IMR-90 (cell line): ENCODE results near the gene ROCK2. TPM values are rescaled to one million over a fixed set of nuclear protein-coding genes. Genes with fewer than 3 reads are reported as not detected.

Experiments used
- ATAC-seq: fragments of 200-7000 bp; cut with Tn5 transposase; 2 replicates; pipeline ENCODE4 v1.9.1; 2020; ENCODE audit warnings: low read depth, mild to moderate bottlenecking, moderate library complexity
- BruUV-seq: library from RNA; stranded (reverse); fragments of 400-500 nt; replicated peaks from 2 replicates; lab custom pipeline; 2021; lab: Mats Ljungman, UMichigan
- CTCF ChIA-PET: fragments of 300-600 bp; formaldehyde crosslinking; extraction: SDS; loops from one replicate; lab custom pipeline; 2021; ENCODE audit warnings: antibody characterized with exemption; lab: Yijun Ruan, JAX
- POLR2A ChIA-PET: fragments of 300-600 bp; sonication (Branson Sonifier 250); formaldehyde crosslinking; loops from one replicate; lab custom pipeline; 2022; ENCODE audit warnings: antibody characterized with exemption; ENCODE audit not compliant: unreplicated experiment; lab: Charles Lee
- DNase-seq: peaks from one replicate; pipeline ENCODE4 v3.0.0; 2013
- H2AFZ ChIP-seq: replicated peaks from 2 replicates; pipeline ENCODE3; 2013; ENCODE audit warnings: low read length, mild to moderate bottlenecking; ENCODE audit not compliant: poor library complexity
- H2AK5ac ChIP-seq: 2 replicates; pipeline ENCODE4 v1.6.1; 2013; ENCODE audit warnings: low read depth, low read length, inconsistent platforms
- H2AK9ac ChIP-seq: replicated peaks from 2 replicates; pipeline ENCODE3; 2013; ENCODE audit warnings: mild to moderate bottlenecking, low read depth, low read length, moderate library complexity; ENCODE audit not compliant: poor library complexity
- H2BK120ac ChIP-seq: 2 replicates; pipeline ENCODE4 v1.6.1; 2013; ENCODE audit warnings: low read depth, low read length, inconsistent platforms
- H2BK15ac ChIP-seq: 3 replicates; pipeline ENCODE4 v1.6.1; 2013; ENCODE audit warnings: low read depth, low read length, inconsistent platforms
- H2BK20ac ChIP-seq: 2 replicates; pipeline ENCODE4 v1.6.1; 2013; ENCODE audit warnings: low read depth, mild to moderate bottlenecking, inconsistent platforms, low read length, moderate library complexity
- H2BK5ac ChIP-seq: 2 replicates; pipeline ENCODE4 v1.6.1; 2013; ENCODE audit warnings: mild to moderate bottlenecking, low read depth, low read length, inconsistent platforms; ENCODE audit not compliant: poor library complexity, severe bottlenecking
- H3K14ac ChIP-seq: replicated peaks from 2 replicates; pipeline ENCODE4 v1.6.1; 2013; ENCODE audit warnings: low read depth, low read length, inconsistent platforms
- H3K18ac ChIP-seq: 2 replicates; pipeline ENCODE4 v1.6.1; 2013; ENCODE audit warnings: low read depth, low read length, control low read depth
- H3K23ac ChIP-seq: 2 replicates; pipeline ENCODE4 v1.6.1; 2013; ENCODE audit warnings: low read depth, low read length, inconsistent platforms
- H3K27ac ChIP-seq: 2 replicates; pipeline ENCODE4 v1.5.1; 2013; ENCODE audit warnings: mild to moderate bottlenecking, control low read depth, low read length; ENCODE audit not compliant: insufficient read depth
- H3K27me3 ChIP-seq: 2 replicates; pipeline ENCODE4 v1.6.1; 2013; ENCODE audit warnings: low read length; ENCODE audit not compliant: control insufficient read depth, insufficient read depth
- H3K36me3 ChIP-seq: 2 replicates; pipeline ENCODE4 v1.6.1; 2013; ENCODE audit warnings: low read length, mixed read lengths; ENCODE audit not compliant: control insufficient read depth, insufficient read depth
- H3K4ac ChIP-seq: 2 replicates; pipeline ENCODE4 v1.6.1; 2013; ENCODE audit warnings: low read depth, low read length, inconsistent platforms
- H3K4me1 ChIP-seq: 2 replicates; pipeline ENCODE4 v1.6.1; 2013; ENCODE audit warnings: low read length, mixed read lengths; ENCODE audit not compliant: control insufficient read depth, insufficient read depth
- H3K4me2 ChIP-seq: 2 replicates; pipeline ENCODE4 v1.6.1; 2013; ENCODE audit warnings: low read depth, mild to moderate bottlenecking, control low read depth, low read length, moderate library complexity
- H3K4me3 ChIP-seq: 2 replicates; pipeline ENCODE4 v1.5.1; 2013; ENCODE audit warnings: low read depth, mild to moderate bottlenecking, control low read depth, low read length, moderate library complexity; ENCODE audit not compliant: insufficient read depth
- H3K56ac ChIP-seq: 2 replicates; pipeline ENCODE4 v1.6.1; 2013; ENCODE audit warnings: low read length, inconsistent platforms; ENCODE audit not compliant: insufficient read depth; ENCODE audit errors: extremely low read depth
- H3K79me1 ChIP-seq, 2 experiments: 2 replicates each; pipeline ENCODE4 v1.6.1; 2013; ENCODE audit warnings: low read length in 2 of 2, inconsistent platforms in 1 of 2, low read depth in 1 of 2
- H3K9ac ChIP-seq: 2 replicates; pipeline ENCODE4 v1.6.1; 2013; ENCODE audit warnings: low read depth, low read length, control low read depth
- H3K9me1 ChIP-seq: 2 replicates; pipeline ENCODE4 v1.6.1; 2013; ENCODE audit warnings: low read length, inconsistent platforms; ENCODE audit not compliant: insufficient read depth
- H3K9me3 ChIP-seq: 2 replicates; pipeline ENCODE4 v1.6.1; 2013; ENCODE audit warnings: low read length; ENCODE audit not compliant: control insufficient read depth, insufficient read depth
- H4K20me1 ChIP-seq: 2 replicates; pipeline ENCODE4 v1.6.1; 2013; ENCODE audit warnings: low read length, inconsistent platforms; ENCODE audit not compliant: insufficient read depth
- H4K5ac ChIP-seq: 2 replicates; pipeline ENCODE4 v1.6.1; 2013; ENCODE audit warnings: mild to moderate bottlenecking, low read depth, low read length, control low read depth
- H4K8ac ChIP-seq, 2 experiments: 2 replicates each; pipeline ENCODE4 v1.6.1; 2013; ENCODE audit warnings: low read depth in 2 of 2, low read length in 2 of 2, control low read depth in 1 of 2, inconsistent platforms in 1 of 2
- H4K91ac ChIP-seq: 2 replicates; pipeline ENCODE4 v1.6.1; 2013; ENCODE audit warnings: low read depth, low read length, inconsistent platforms; ENCODE audit not compliant: insufficient read depth
- FOS ChIP-seq: fragments of 150-350 bp; IDR thresholded peaks from 2 replicates; pipeline ENCODE4 v1.6.1; 2016; ENCODE audit warnings: low read depth, low read length
- WGBS, 2 experiments: methylation state at CpG; one replicate each; pipeline versions ENCODE4 v1.1.5 to v1.1.7; 2013; ENCODE audit warnings: missing lambda C conversion rate in 2 of 2; ENCODE audit not compliant: insufficient read length in 1 of 2; ENCODE audit errors: extremely low coverage in 2 of 2; 5-methylcytosine and 5-hydroxymethylcytosine counted together
- dilution Hi-C: fragments of 300-500 bp; cut with HindIII; formaldehyde crosslinking; loops from one replicate; pipeline ENCODE4 v1.14.3; 2018; ENCODE audit warnings: low sequenced_read_pairs; ENCODE audit not compliant: unreplicated experiment
- in situ Hi-C: fragments of 300-500 bp; cut with MboI; formaldehyde crosslinking; loops from 3 replicates; pipeline ENCODE4 v1.14.3; 2019; ENCODE audit warnings: low sequenced_read_pairs, inconsistent platforms, mixed read lengths
- intact Hi-C: fragments of 100-400 bp; cut with micrococcal nuclease; formaldehyde crosslinking; loops from 2 replicates; pipeline ENCODE4 v1.10.0; 2022
- polyA plus RNA-seq, 3 experiments: library from polyadenylated mRNA; depleted of rRNA; stranded (reverse); fragments of >200 nt; gene quantifications; 2 replicates each; pipeline ENCODE4 v1.2.3, GENCODE V29; 2012; ENCODE audit warnings: low replicate concordance in 1 of 3
- total RNA-seq: library from RNA; depleted of rRNA; stranded (reverse); fragments of >200 nt; gene quantifications from 2 replicates; pipeline ENCODE4 v1.2.3, GENCODE V29; 2012

Gene ROCK2
- total and polyA plus RNA-seq, 2 of the 4 experiments (the other 2 are of a cell fraction) = 9.0 to 28.3 TPM

DNA sequence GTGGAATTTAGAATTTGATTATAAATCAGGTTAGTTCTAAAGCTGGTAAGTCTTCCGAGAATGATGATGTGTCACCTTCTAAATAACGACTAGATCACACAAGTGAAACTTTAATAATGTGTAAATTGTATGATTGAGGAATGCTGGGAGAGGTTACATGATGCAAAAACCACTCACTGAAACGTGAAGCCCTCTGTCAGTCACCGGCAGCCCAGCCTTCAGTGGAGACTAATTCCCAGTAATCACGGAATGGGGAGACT, 45.9 kb upstream of the ROCK2 start:
- ChIA-PET CTCF (interaction anchor here (1.2 kb wide), 1 partner anchor 14 kb away, joined by 3 read pairs; no protein-coding TSS in a partner anchor), POLR2A (no interaction called here)
- 60% methylated on average over 1 of the region's 5 CpGs; no CpG with 5 or more reads in 1 of the 2 experiments for WGBS, 2 experiments

More for the DNA sequence above, 45.9 kb upstream of the ROCK2 start:
- Histone ChIP-seq H4K5ac (peak overlapping the region; percentile 55; the same call in 1 of the 2 replicates), H2BK15ac (0 out of 3 replicates have a peak overlapping the region, but pooled peaks have one; percentile 25), H3K27ac (no peak overlapping the region), H3K27me3 (no peaks in the 10 kb centered on the region), H3K4me3 (no peak overlapping the region), H3K56ac (no peak overlapping the region), H2BK20ac (peak overlapping the region; percentile 65; the same call in 1 of the 2 replicates), H3K18ac (peak overlapping the region; percentile 24; the same call in 1 of the 2 replicates), H3K4me1 (peaks cover 37% of the 10 kb centered on the region), H3K9me1 (peaks cover 33% of the 10 kb centered on the region), H2BK5ac (no peak overlapping the region), H3K79me1 (no peaks in the 10 kb centered on the region), H3K23ac (peak overlapping the region; percentile 53), H2BK120ac (peak overlapping the region; percentile 45; the same call in 1 of the 2 replicates), H3K4ac (peak overlapping the region; percentile 53), H4K8ac (no peak overlapping the region), H3K9me3 (no peaks in the 10 kb centered on the region), H4K91ac (peak overlapping the region; percentile 70), H3K36me3 (no peaks in the 10 kb centered on the region), H3K14ac (peak overlapping the region; percentile 45; the same call in 1 of the 2 replicates), H4K20me1 (no peaks in the 10 kb centered on the region), H2AK5ac (peak overlapping the region; percentile 76; the same call in 1 of the 2 replicates), H2AFZ (no peak overlapping the region), H3K4me2 (no peak overlapping the region), H3K9ac (no peak overlapping the region), H2AK9ac (peak overlapping the region; percentile 76)
- TF ChIP-seq FOS = no peak
- intact Hi-C loops (no loop called here), dilution Hi-C loops (no loop called here), in situ Hi-C loops (no loop called here)
- DNase-seq (no peak), ATAC-seq (no peak)
- BruUV-seq = no TSS peak
